Natural killer cell (primary cell): Measurements from ENCODE around the gene SH3BP2. TPM values are rescaled to one million over a fixed set of nuclear protein-coding genes. Genes with fewer than 3 reads are reported as not detected.

ENCODE experiments used
- ATAC-seq, 3 donors: fragments of 150-1000 bp in 2 of 3; fragments of 200-7000 bp in 1 of 3; cut with Tn5 transposase; 1 replicate in 1 of 3; 2 replicates in 2 of 3; pipeline ENCODE4 v1.10.0; 2021; ENCODE audit warnings: mild to moderate bottlenecking in 2 of 3, moderate library complexity in 2 of 3
- DNase-seq, 2 donors: peaks; one replicate each; pipeline versions ENCODE4 v3.0.0 to v3.0.0-alpha.2; 2013 to 2021; ENCODE audit warnings: mixed read lengths in 1 of 2
- H3K27ac ChIP-seq: one replicate; pipeline ENCODE4 v1.5.1; 2013; ENCODE audit warnings: mild to moderate bottlenecking, low read length
- H3K27me3 ChIP-seq: one replicate; pipeline ENCODE4 v1.6.1; 2013; ENCODE audit warnings: low read length; ENCODE audit not compliant: control insufficient read depth, insufficient read depth
- H3K36me3 ChIP-seq: one replicate; pipeline ENCODE4 v1.6.1; 2013; ENCODE audit warnings: low read length; ENCODE audit not compliant: control insufficient read depth, insufficient read depth
- H3K4me1 ChIP-seq: one replicate; pipeline ENCODE4 v1.6.1; 2013; ENCODE audit warnings: low read length; ENCODE audit not compliant: control insufficient read depth, insufficient read depth
- H3K4me3 ChIP-seq: one replicate; pipeline ENCODE4 v1.5.1; 2013; ENCODE audit warnings: low read length
- H3K9me3 ChIP-seq: one replicate; pipeline ENCODE4 v1.6.1; 2013; ENCODE audit warnings: low read length; ENCODE audit not compliant: control insufficient read depth, insufficient read depth
- H3K27ac Mint-ChIP-seq, 2 donors: one replicate each; pipeline ENCODE4 v1.8.0; 2022; ENCODE audit warnings: mild to moderate bottlenecking in 2 of 2, mixed read lengths in 2 of 2, moderate library complexity in 1 of 2
- H3K27me3 Mint-ChIP-seq, 2 donors: one replicate each; pipeline ENCODE4 v1.8.0; 2022; ENCODE audit warnings: low read depth in 2 of 2, mixed read lengths in 2 of 2
- H3K36me3 Mint-ChIP-seq: one replicate; pipeline ENCODE4 v1.8.0; 2022; ENCODE audit warnings: mixed read lengths
- H3K4me1 Mint-ChIP-seq, 2 donors: one replicate each; pipeline ENCODE4 v1.8.0; 2022; ENCODE audit warnings: mixed read lengths in 2 of 2
- H3K4me3 Mint-ChIP-seq: one replicate; pipeline ENCODE4 v1.8.0; 2022; ENCODE audit warnings: mild to moderate bottlenecking, moderate library complexity, mixed read lengths
- H3K9me3 Mint-ChIP-seq, 2 donors: one replicate each; pipeline ENCODE4 v1.8.0; 2022; ENCODE audit warnings: mixed read lengths in 2 of 2
- WGBS: methylation state at CpG from one replicate; pipeline ENCODE4 v1.1.7; 2013; ENCODE audit warnings: missing lambda C conversion rate; ENCODE audit not compliant: insufficient coverage; 5-methylcytosine and 5-hydroxymethylcytosine counted together
- intact Hi-C: fragments of 100-400 bp; cut with micrococcal nuclease; formaldehyde crosslinking; loops from one replicate; pipeline ENCODE4 v1.14.2; 2022
- total RNA-seq, 4 donors: library from RNA; stranded (reverse); fragments of 120-200 nt in 1 of 4; gene quantifications; one replicate each; pipeline versions ENCODE4 v1.2.3 to v1.2.4, GENCODE V29; 2013 to 2022
- TF ChIP-seq, protein P1 (sequence below): fragments of 200-600 bp; IDR thresholded peaks from one replicate; pipeline ENCODE4 v1.8.0; 2022; ENCODE audit warnings: antibody characterized with exemption

SH3BP2 gene
- total RNA-seq, 3 donors from 2014 or later (not counting 1 experiment from before 2014, with no cell fraction given) = 213 to 283 (median 221) TPM

GRCh38 chr4:2881431-2881830 lies 88.5 kb downstream of the SH3BP2 start:
- no peaks in the 10 kb centered on the region for H3K27me3 ChIP-seq
- Mint-ChIP-seq H3K4me1 (peaks cover 39 to 41% of the 10 kb centered on the region in 2 donors), H3K4me3 (no peak overlapping the region), H3K27ac (peak overlapping the region in 1 of 2 donors; percentile 25), H3K36me3 (peaks cover 20% of the 10 kb centered on the region), H3K9me3 (no peaks in the 10 kb centered on the region), H3K27me3 (no peaks in the 10 kb centered on the region)
- 100% methylated on average over 1 of the region's 3 CpGs for WGBS
- no peaks in the 10 kb centered on the region for H3K4me1 ChIP-seq
- intact Hi-C loops = no loop called here
- H3K4me3 ChIP-seq = no peak overlapping the region
- H3K36me3 ChIP-seq = peaks cover 61% of the 10 kb centered on the region
- no peaks in the 10 kb centered on the region for H3K9me3 ChIP-seq
- DNase-seq (no peak), ATAC-seq (no peak)
- H3K27ac ChIP-seq = no peak overlapping the region
- TF ChIP-seq, protein P1, sequence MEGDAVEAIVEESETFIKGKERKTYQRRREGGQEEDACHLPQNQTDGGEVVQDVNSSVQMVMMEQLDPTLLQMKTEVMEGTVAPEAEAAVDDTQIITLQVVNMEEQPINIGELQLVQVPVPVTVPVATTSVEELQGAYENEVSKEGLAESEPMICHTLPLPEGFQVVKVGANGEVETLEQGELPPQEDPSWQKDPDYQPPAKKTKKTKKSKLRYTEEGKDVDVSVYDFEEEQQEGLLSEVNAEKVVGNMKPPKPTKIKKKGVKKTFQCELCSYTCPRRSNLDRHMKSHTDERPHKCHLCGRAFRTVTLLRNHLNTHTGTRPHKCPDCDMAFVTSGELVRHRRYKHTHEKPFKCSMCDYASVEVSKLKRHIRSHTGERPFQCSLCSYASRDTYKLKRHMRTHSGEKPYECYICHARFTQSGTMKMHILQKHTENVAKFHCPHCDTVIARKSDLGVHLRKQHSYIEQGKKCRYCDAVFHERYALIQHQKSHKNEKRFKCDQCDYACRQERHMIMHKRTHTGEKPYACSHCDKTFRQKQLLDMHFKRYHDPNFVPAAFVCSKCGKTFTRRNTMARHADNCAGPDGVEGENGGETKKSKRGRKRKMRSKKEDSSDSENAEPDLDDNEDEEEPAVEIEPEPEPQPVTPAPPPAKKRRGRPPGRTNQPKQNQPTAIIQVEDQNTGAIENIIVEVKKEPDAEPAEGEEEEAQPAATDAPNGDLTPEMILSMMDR = no peak

- H3K4me1 Mint-ChIP-seq = peaks cover 34 to 42% of the 10 kb centered on the region in 2 donors
- TF ChIP-seq, protein P1 = no peak
- no peak for DNase-seq
- peak overlapping the region in 1 of 2 donors; percentile 34 for H3K27ac Mint-ChIP-seq
- H3K9me3 Mint-ChIP-seq = no peaks in the 10 kb centered on the region
- Histone ChIP-seq H3K36me3 (peaks cover 64% of the 10 kb centered on the region), H3K27me3 (no peaks in the 10 kb centered on the region), H3K9me3 (no peaks in the 10 kb centered on the region), H3K27ac (no peak overlapping the region), H3K4me3 (no peak overlapping the region), H3K4me1 (no peaks in the 10 kb centered on the region)
- no peak for ATAC-seq
- H3K36me3 Mint-ChIP-seq = peaks cover 26% of the 10 kb centered on the region
- no peak overlapping the region for H3K4me3 Mint-ChIP-seq
- no peaks in the 10 kb centered on the region for H3K27me3 Mint-ChIP-seq
- 80% methylated on average over 1 of the region's 1 CpG for WGBS
- intact Hi-C loops = no loop called here
Observed at GRCh38 chr4:2882341-2882740, 89.5 kb downstream of the SH3BP2 start.

GRCh38 chr4:2886161-2886560 lies 93.3 kb downstream of the SH3BP2 start:
- DNase-seq (no peak), ATAC-seq (no peak)
- Mint-ChIP-seq H3K27ac (peak overlapping the region in 1 of 2 donors; percentile 34), H3K36me3 (peaks cover 21% of the 10 kb centered on the region), H3K27me3 (no peaks in the 10 kb centered on the region), H3K4me3 (no peak overlapping the region), H3K9me3 (no peaks in the 10 kb centered on the region), H3K4me1 (peaks cover 14 to 25% of the 10 kb centered on the region in 2 donors)
- no peak overlapping the region for H3K27ac ChIP-seq
- intact Hi-C loops = no loop called here
- no peaks in the 10 kb centered on the region for H3K4me1 ChIP-seq
- H3K9me3 ChIP-seq = no peaks in the 10 kb centered on the region
- peaks cover 56% of the 10 kb centered on the region for H3K36me3 ChIP-seq
- WGBS = 95% methylated on average over 9 of the region's 9 CpGs
- no peak overlapping the region for H3K4me3 ChIP-seq
- no peaks in the 10 kb centered on the region for H3K27me3 ChIP-seq
- TF ChIP-seq, protein P1 = no peak

DNA sequence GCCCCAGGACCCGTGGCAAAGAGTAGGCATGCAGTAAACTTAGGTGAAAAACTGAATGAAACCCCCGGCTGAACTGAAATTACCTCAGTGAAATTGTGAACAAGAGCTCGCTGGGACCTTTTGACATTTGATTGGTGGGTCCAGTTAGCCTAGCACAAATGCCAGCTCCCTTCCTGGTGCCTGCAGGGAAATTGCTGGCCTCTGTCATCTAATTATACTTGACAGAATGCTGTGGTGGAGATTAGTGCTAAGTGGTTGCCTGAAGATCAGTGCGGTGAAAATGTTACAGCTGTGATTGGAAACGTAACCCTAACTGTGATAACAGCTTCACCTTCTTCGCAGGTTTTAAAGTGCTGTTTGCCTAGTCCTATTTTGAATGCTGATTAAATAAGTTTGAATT lies 93.7 kb downstream of the SH3BP2 start:
- H3K4me3 Mint-ChIP-seq = no peak overlapping the region
- ATAC-seq (no peak), DNase-seq (no peak)
- intact Hi-C loops = no loop called here
- no peaks in the 10 kb centered on the region for H3K4me1 ChIP-seq
- WGBS = 94% methylated on average over 6 of the region's 6 CpGs
- TF ChIP-seq, protein P1 = no peak
- H3K27ac Mint-ChIP-seq = peak overlapping the region in 1 of 2 donors; percentile 54
- no peaks in the 10 kb centered on the region for H3K9me3 Mint-ChIP-seq
- H3K27ac ChIP-seq = no peak overlapping the region
- H3K27me3 ChIP-seq = no peaks in the 10 kb centered on the region
- peaks cover 57% of the 10 kb centered on the region for H3K36me3 ChIP-seq
- no peak overlapping the region for H3K4me3 ChIP-seq
- no peaks in the 10 kb centered on the region for H3K27me3 Mint-ChIP-seq
- no peaks in the 10 kb centered on the region for H3K9me3 ChIP-seq
- peaks cover 21% of the 10 kb centered on the region for H3K36me3 Mint-ChIP-seq
- peaks cover 18 to 28% of the 10 kb centered on the region in 2 donors for H3K4me1 Mint-ChIP-seq
